ENCODE measurements around the gene MEX3D. TPM values are rescaled to one million over a fixed set of nuclear protein-coding genes. Genes with fewer than 3 reads are reported as not detected.
A peak's percentile ranks its signal among the peaks of the same experiment; 100 is the strongest.

The MEX3D gene
- total RNA-seq, 1 donor from 2014 or later = 21.4 TPM

GRCh38 chr19:1529430-1529816, 38.7 kb downstream of the MEX3D start:
- H3K4me1 ChIP-seq (ENCODE audit: control insufficient read depth in 3 of 3, insufficient read depth in 3 of 3, low read length in 3 of 3) = peaks cover 0 to 6% (median 1%) of the 10 kb centered on the region in 3 donors
- H3K4me3 ChIP-seq (ENCODE audit: low read length in 3 of 3) = no peak overlapping the region
- H3K36me3 ChIP-seq (ENCODE audit: control insufficient read depth in 3 of 3, insufficient read depth in 3 of 3, low read length in 3 of 3) = no peaks in the 10 kb centered on the region
- no peak overlapping the region for H3K9ac ChIP-seq (ENCODE audit: low read depth in 1 of 3, low read length in 3 of 3)
- H3K27me3 ChIP-seq (ENCODE audit: control insufficient read depth in 3 of 3, insufficient read depth in 3 of 3, low read length in 3 of 3) = peaks cover 41 to 67% (median 61%) of the 10 kb centered on the region in 3 donors
- no peak overlapping the region for H3K27ac ChIP-seq (ENCODE audit: low read depth, low read length)
- no peaks in the 10 kb centered on the region for H3K9me3 ChIP-seq (ENCODE audit: control insufficient read depth in 3 of 3, low read length in 3 of 3)

- no peak overlapping the region for H3K4me3 ChIP-seq (ENCODE audit: low read length in 3 of 3)
- peaks cover 44 to 70% (median 64%) of the 10 kb centered on the region in 3 donors for H3K27me3 ChIP-seq (ENCODE audit: control insufficient read depth in 3 of 3, insufficient read depth in 3 of 3, low read length in 3 of 3)
- no peak overlapping the region for H3K9ac ChIP-seq (ENCODE audit: low read depth in 1 of 3, low read length in 3 of 3)
- peaks cover 0 to 9% (median 3%) of the 10 kb centered on the region in 3 donors for H3K4me1 ChIP-seq (ENCODE audit: control insufficient read depth in 3 of 3, insufficient read depth in 3 of 3, low read length in 3 of 3)
- H3K36me3 ChIP-seq (ENCODE audit: control insufficient read depth in 3 of 3, insufficient read depth in 3 of 3, low read length in 3 of 3) = no peaks in the 10 kb centered on the region
- no peak overlapping the region for H3K27ac ChIP-seq (ENCODE audit: low read depth, low read length)
- no peaks in the 10 kb centered on the region for H3K9me3 ChIP-seq (ENCODE audit: control insufficient read depth in 3 of 3, low read length in 3 of 3)
Observed at GRCh38 chr19:1528596-1529429, 39.3 kb downstream of the MEX3D start.

- H3K4me3 ChIP-seq (ENCODE audit: low read length in 3 of 3) = no peak overlapping the region
- H3K9ac ChIP-seq (ENCODE audit: low read depth in 1 of 3, low read length in 3 of 3) = no peak overlapping the region
- H3K4me1 ChIP-seq (ENCODE audit: control insufficient read depth in 3 of 3, insufficient read depth in 3 of 3, low read length in 3 of 3) = peaks cover 0 to 9% (median 3%) of the 10 kb centered on the region in 3 donors
- H3K27ac ChIP-seq (ENCODE audit: low read depth, low read length) = no peak overlapping the region
- H3K36me3 ChIP-seq (ENCODE audit: control insufficient read depth in 3 of 3, insufficient read depth in 3 of 3, low read length in 3 of 3) = no peaks in the 10 kb centered on the region
- H3K27me3 ChIP-seq (ENCODE audit: control insufficient read depth in 3 of 3, insufficient read depth in 3 of 3, low read length in 3 of 3) = peaks cover 51 to 74% (median 68%) of the 10 kb centered on the region in 3 donors
- no peaks in the 10 kb centered on the region for H3K9me3 ChIP-seq (ENCODE audit: control insufficient read depth in 3 of 3, low read length in 3 of 3)
Observed at GRCh38 chr19:1527650-1528309, 40.3 kb downstream of the MEX3D start.

GRCh38 chr19:1526979-1527649, 41.0 kb downstream of the MEX3D start:
- Histone ChIP-seq H3K9ac (ENCODE audit: low read depth in 1 of 3, low read length in 3 of 3) (no peak overlapping the region), H3K27ac (ENCODE audit: low read depth, low read length) (no peak overlapping the region), H3K4me3 (ENCODE audit: low read length in 3 of 3) (no peak overlapping the region), H3K27me3 (ENCODE audit: control insufficient read depth in 3 of 3, insufficient read depth in 3 of 3, low read length in 3 of 3) (peaks cover 51 to 73% (median 70%) of the 10 kb centered on the region in 3 donors), H3K4me1 (ENCODE audit: control insufficient read depth in 3 of 3, insufficient read depth in 3 of 3, low read length in 3 of 3) (peaks cover 0 to 9% (median 3%) of the 10 kb centered on the region in 3 donors), H3K9me3 (ENCODE audit: control insufficient read depth in 3 of 3, low read length in 3 of 3) (no peaks in the 10 kb centered on the region), H3K36me3 (ENCODE audit: control insufficient read depth in 3 of 3, insufficient read depth in 3 of 3, low read length in 3 of 3) (no peaks in the 10 kb centered on the region)

- H3K9ac ChIP-seq (ENCODE audit: low read depth in 1 of 3, low read length in 3 of 3) = no peak overlapping the region
- no peaks in the 10 kb centered on the region for H3K9me3 ChIP-seq (ENCODE audit: control insufficient read depth in 3 of 3, low read length in 3 of 3)
- H3K27ac ChIP-seq (ENCODE audit: low read depth, low read length) = no peak overlapping the region
- H3K4me3 ChIP-seq (ENCODE audit: low read length in 3 of 3) = no peak overlapping the region
- H3K36me3 ChIP-seq (ENCODE audit: control insufficient read depth in 3 of 3, insufficient read depth in 3 of 3, low read length in 3 of 3) = no peaks in the 10 kb centered on the region
- peaks cover 46 to 69% (median 65%) of the 10 kb centered on the region in 3 donors for H3K27me3 ChIP-seq (ENCODE audit: control insufficient read depth in 3 of 3, insufficient read depth in 3 of 3, low read length in 3 of 3)
- peaks cover 0 to 9% (median 3%) of the 10 kb centered on the region in 3 donors for H3K4me1 ChIP-seq (ENCODE audit: control insufficient read depth in 3 of 3, insufficient read depth in 3 of 3, low read length in 3 of 3)
Observed at GRCh38 chr19:1526066-1526778, 41.9 kb downstream of the MEX3D start.

GRCh38 chr19:1525343-1525742, 42.8 kb downstream of the MEX3D start:
- no peaks in the 10 kb centered on the region for H3K9me3 ChIP-seq (ENCODE audit: control insufficient read depth in 3 of 3, low read length in 3 of 3)
- no peaks in the 10 kb centered on the region for H3K36me3 ChIP-seq (ENCODE audit: control insufficient read depth in 3 of 3, insufficient read depth in 3 of 3, low read length in 3 of 3)
- H3K27me3 ChIP-seq (ENCODE audit: control insufficient read depth in 3 of 3, insufficient read depth in 3 of 3, low read length in 3 of 3) = peaks cover 46 to 69% (median 64%) of the 10 kb centered on the region in 3 donors
- H3K4me1 ChIP-seq (ENCODE audit: control insufficient read depth in 3 of 3, insufficient read depth in 3 of 3, low read length in 3 of 3) = peaks cover 0 to 9% (median 3%) of the 10 kb centered on the region in 3 donors
- H3K4me3 ChIP-seq (ENCODE audit: low read length in 3 of 3) = no peak overlapping the region
- H3K9ac ChIP-seq (ENCODE audit: low read depth in 1 of 3, low read length in 3 of 3) = no peak overlapping the region
- H3K27ac ChIP-seq (ENCODE audit: low read depth, low read length) = no peak overlapping the region

GRCh38 chr19:1524972-1525325, 43.2 kb downstream of the MEX3D start:
- H3K36me3 ChIP-seq (ENCODE audit: control insufficient read depth in 3 of 3, insufficient read depth in 3 of 3, low read length in 3 of 3) = no peaks in the 10 kb centered on the region
- H3K27ac ChIP-seq (ENCODE audit: low read depth, low read length) = no peak overlapping the region
- peaks cover 46 to 72% (median 65%) of the 10 kb centered on the region in 3 donors for H3K27me3 ChIP-seq (ENCODE audit: control insufficient read depth in 3 of 3, insufficient read depth in 3 of 3, low read length in 3 of 3)
- no peaks in the 10 kb centered on the region for H3K9me3 ChIP-seq (ENCODE audit: control insufficient read depth in 3 of 3, low read length in 3 of 3)
- H3K4me1 ChIP-seq (ENCODE audit: control insufficient read depth in 3 of 3, insufficient read depth in 3 of 3, low read length in 3 of 3) = peaks cover 0 to 9% (median 3%) of the 10 kb centered on the region in 3 donors
- H3K9ac ChIP-seq (ENCODE audit: low read depth in 1 of 3, low read length in 3 of 3) = no peak overlapping the region
- no peak overlapping the region for H3K4me3 ChIP-seq (ENCODE audit: low read length in 3 of 3)

GRCh38 chr19:1524287-1524971, 43.7 kb downstream of the MEX3D start:
- no peaks in the 10 kb centered on the region for H3K36me3 ChIP-seq (ENCODE audit: control insufficient read depth in 3 of 3, insufficient read depth in 3 of 3, low read length in 3 of 3)
- no peak overlapping the region for H3K9ac ChIP-seq (ENCODE audit: low read depth in 1 of 3, low read length in 3 of 3)
- peak overlapping the region in 2 of 3 donors; percentile 35 to 54 for H3K4me3 ChIP-seq (ENCODE audit: low read length in 3 of 3)
- peaks cover 0 to 9% (median 3%) of the 10 kb centered on the region in 3 donors for H3K4me1 ChIP-seq (ENCODE audit: control insufficient read depth in 3 of 3, insufficient read depth in 3 of 3, low read length in 3 of 3)
- no peak overlapping the region for H3K27ac ChIP-seq (ENCODE audit: low read depth, low read length)
- H3K9me3 ChIP-seq (ENCODE audit: control insufficient read depth in 3 of 3, low read length in 3 of 3) = no peaks in the 10 kb centered on the region
- peaks cover 45 to 67% (median 60%) of the 10 kb centered on the region in 3 donors for H3K27me3 ChIP-seq (ENCODE audit: control insufficient read depth in 3 of 3, insufficient read depth in 3 of 3, low read length in 3 of 3)
